ENCODE data around the gene SPIRE2. TPM values are rescaled to one million over a fixed set of nuclear protein-coding genes. Genes with fewer than 3 reads are reported as not detected.

SPIRE2 gene
- total and polyA plus RNA-seq, 2 donors from 2014 or later, result 2.9 to 6.5 TPM

DNA sequence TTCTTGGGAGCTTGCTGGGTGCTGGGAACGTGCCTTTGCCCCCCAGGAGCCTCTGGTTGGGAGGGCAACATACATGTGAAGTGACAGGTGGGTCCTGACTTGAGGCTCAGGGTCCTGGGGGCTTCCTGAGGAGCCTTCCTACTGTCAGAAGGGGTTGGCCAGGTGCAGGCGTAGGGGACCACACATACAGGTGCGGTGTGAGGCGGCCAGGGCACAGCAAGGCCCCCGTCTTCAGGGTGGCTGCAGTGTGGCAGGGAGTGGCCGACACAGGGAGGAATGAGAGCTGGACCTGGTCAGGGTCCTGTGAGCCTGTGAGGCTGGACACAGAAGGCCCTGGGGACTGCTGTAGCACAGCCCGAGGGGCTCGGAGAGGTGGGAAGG lies 55.8 kb downstream of the SPIRE2 start:
- Histone ChIP-seq H3K9me3 (ENCODE audit: control insufficient read depth in 2 of 3, insufficient read depth in 1 of 3, low read length in 3 of 3) (no peaks in the 10 kb centered on the region), H3K4me3 (ENCODE audit: low read length in 3 of 3) (no peak overlapping the region), H3K27me3 (ENCODE audit: control insufficient read depth, insufficient read depth, low read length) (no peaks in the 10 kb centered on the region), H3K9ac (ENCODE audit: low read length in 3 of 3) (no peak overlapping the region), H3K36me3 (ENCODE audit: control insufficient read depth in 2 of 3, insufficient read depth in 3 of 3, low read length in 3 of 3) (peaks cover 5 to 47% (median 40%) of the 10 kb centered on the region in 3 donors), H3K27ac (ENCODE audit: low read depth in 2 of 2, low read length in 2 of 2) (no peak overlapping the region), H3K4me1 (ENCODE audit: control insufficient read depth in 2 of 3, insufficient read depth in 2 of 3, low read depth in 1 of 3, low read length in 3 of 3) (no peaks in the 10 kb centered on the region)
- intact Hi-C loops (cut with DNase I), result no loop called here
- FAIRE-seq (no peak), DNase-seq (no peak)
- TF ChIP-seq, protein P1, sequence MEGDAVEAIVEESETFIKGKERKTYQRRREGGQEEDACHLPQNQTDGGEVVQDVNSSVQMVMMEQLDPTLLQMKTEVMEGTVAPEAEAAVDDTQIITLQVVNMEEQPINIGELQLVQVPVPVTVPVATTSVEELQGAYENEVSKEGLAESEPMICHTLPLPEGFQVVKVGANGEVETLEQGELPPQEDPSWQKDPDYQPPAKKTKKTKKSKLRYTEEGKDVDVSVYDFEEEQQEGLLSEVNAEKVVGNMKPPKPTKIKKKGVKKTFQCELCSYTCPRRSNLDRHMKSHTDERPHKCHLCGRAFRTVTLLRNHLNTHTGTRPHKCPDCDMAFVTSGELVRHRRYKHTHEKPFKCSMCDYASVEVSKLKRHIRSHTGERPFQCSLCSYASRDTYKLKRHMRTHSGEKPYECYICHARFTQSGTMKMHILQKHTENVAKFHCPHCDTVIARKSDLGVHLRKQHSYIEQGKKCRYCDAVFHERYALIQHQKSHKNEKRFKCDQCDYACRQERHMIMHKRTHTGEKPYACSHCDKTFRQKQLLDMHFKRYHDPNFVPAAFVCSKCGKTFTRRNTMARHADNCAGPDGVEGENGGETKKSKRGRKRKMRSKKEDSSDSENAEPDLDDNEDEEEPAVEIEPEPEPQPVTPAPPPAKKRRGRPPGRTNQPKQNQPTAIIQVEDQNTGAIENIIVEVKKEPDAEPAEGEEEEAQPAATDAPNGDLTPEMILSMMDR (IDR thresholded peaks at IDR 0.05; ENCODE audit: borderline replicate concordance, extremely low read depth, insufficient read depth), result no peak

DNA sequence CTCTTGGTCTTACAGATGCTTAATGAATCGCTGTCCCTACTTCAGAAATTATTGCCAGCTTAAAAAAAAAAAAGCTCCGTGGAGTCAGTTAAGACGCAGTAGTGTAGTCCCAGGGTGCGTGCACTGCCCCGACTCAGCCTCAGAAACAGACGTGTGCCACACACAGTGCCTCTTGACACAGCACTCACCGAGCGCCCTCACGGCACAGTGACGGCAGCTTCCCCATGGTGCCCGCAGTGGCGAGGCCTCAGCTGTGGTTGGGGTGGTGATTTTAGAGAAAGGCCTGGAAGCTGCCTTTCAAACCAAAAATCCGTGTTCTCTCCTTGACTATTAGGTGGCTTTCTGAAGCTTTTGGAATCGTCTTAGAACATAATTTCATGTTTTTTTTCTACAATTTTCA lies 59.0 kb downstream of the SPIRE2 start:
- TF ChIP-seq, protein P1 (IDR thresholded peaks at IDR 0.05; ENCODE audit: borderline replicate concordance, extremely low read depth, insufficient read depth), result no peak
- no peak for DNase-seq
- no peak for FAIRE-seq
- intact Hi-C loops (cut with DNase I), result no loop called here
- no peak overlapping the region for H3K27ac ChIP-seq (ENCODE audit: low read depth in 2 of 2, low read length in 2 of 2)
- no peaks in the 10 kb centered on the region for H3K9me3 ChIP-seq (ENCODE audit: control insufficient read depth in 2 of 3, insufficient read depth in 1 of 3, low read length in 3 of 3)
- no peaks in the 10 kb centered on the region for H3K4me1 ChIP-seq (ENCODE audit: control insufficient read depth in 2 of 3, insufficient read depth in 2 of 3, low read depth in 1 of 3, low read length in 3 of 3)
- no peaks in the 10 kb centered on the region for H3K27me3 ChIP-seq (ENCODE audit: control insufficient read depth, insufficient read depth, low read length)
- H3K36me3 ChIP-seq (ENCODE audit: control insufficient read depth in 2 of 3, insufficient read depth in 3 of 3, low read length in 3 of 3), result peaks cover 5 to 55% (median 40%) of the 10 kb centered on the region in 3 donors
- no peak overlapping the region for H3K4me3 ChIP-seq (ENCODE audit: low read length in 3 of 3)
- H3K9ac ChIP-seq (ENCODE audit: low read length in 3 of 3), result no peak overlapping the region

DNA sequence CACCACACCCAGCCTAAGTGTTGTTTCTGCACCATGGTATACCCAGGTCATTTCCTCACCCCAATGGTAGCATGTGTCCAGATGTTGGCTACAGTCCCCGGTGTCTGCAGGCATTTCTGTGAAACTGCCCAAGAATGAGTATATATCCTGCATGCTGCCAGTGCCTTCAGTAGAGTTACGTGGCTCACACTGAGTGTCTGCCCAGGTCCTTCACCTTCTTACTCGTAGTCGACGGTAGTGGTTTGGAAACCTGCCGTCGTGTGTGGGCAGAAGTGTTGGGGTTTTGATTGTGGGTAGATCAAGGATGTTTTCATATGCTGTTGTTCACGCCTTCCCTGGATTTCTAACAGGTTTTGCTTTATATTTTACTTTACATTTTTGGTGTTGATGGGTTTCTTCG lies 61.9 kb downstream of the SPIRE2 start:
- Histone ChIP-seq H3K4me1 (ENCODE audit: control insufficient read depth in 2 of 3, insufficient read depth in 2 of 3, low read depth in 1 of 3, low read length in 3 of 3) (no peaks in the 10 kb centered on the region), H3K27ac (ENCODE audit: low read depth in 2 of 2, low read length in 2 of 2) (no peak overlapping the region), H3K9ac (ENCODE audit: low read length in 3 of 3) (no peak overlapping the region), H3K27me3 (ENCODE audit: control insufficient read depth, insufficient read depth, low read length) (no peaks in the 10 kb centered on the region), H3K36me3 (ENCODE audit: control insufficient read depth in 2 of 3, insufficient read depth in 3 of 3, low read length in 3 of 3) (peaks cover 2 to 43% (median 34%) of the 10 kb centered on the region in 3 donors), H3K9me3 (ENCODE audit: control insufficient read depth in 2 of 3, insufficient read depth in 1 of 3, low read length in 3 of 3) (no peaks in the 10 kb centered on the region), H3K4me3 (ENCODE audit: low read length in 3 of 3) (no peak overlapping the region)
- TF ChIP-seq, protein P1 (IDR thresholded peaks at IDR 0.05; ENCODE audit: borderline replicate concordance, extremely low read depth, insufficient read depth), result no peak
- no peak for FAIRE-seq
- intact Hi-C loops (cut with DNase I), result no loop called here
- no peak for DNase-seq

All from kidney (tissue), 14 donors.